ENCODE results near the gene VSTM2L. TPM values are rescaled to one million over a fixed set of nuclear protein-coding genes. Genes with fewer than 3 reads are reported as not detected.
A peak's percentile ranks its signal among the peaks of the same experiment; 100 is the strongest.

VSTM2L gene
- polyA plus RNA-seq, 1 of the 3 experiments (the other 2 are of a cell fraction), result 5.1 TPM

DNA sequence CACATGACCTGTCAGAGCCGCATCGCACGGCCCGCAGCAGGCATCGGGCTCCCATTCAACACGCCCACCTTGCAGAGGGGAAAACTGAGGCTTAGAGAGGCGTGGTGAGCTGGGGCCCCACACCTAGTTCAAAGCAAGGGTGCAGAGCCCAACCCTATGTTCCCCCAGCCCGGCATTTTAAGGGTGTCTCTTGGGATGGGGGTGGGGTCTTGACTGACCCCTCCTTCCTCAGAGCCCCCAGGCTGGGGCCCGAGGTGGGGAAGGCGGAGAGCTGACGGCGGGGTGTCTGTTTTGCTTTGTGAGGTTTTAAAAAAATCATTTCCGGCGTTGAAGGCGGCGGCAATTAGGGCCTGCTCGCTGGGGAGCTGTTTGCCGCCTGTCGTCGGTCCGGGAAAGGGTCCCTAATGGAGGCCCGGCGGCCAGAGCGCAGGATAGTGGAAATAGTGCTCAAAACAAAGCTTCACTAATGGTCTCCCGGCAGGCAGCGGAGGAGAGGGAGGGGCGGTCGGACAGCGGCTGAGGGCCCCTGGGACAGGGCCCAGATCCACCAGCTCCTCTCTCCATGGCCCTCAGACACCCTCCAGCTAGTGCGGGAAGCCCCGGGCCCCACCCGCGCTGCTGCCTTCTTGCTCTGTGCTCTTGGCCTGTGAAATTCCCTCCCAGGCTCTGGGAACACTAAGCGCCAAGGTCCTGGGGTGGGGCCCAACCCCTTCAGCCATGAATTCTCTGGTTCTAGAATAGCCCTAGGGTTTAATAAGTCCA lies 11.9 kb downstream of the VSTM2L start:
- H2AFZ ChIP-seq (ENCODE audit: low read depth), result no peak overlapping the region
- H3K27ac ChIP-seq (ENCODE audit: low read depth in 2 of 2, low read length in 1 of 2), result peak overlapping the region in 1 of 2 experiments; percentile 8; a peak in 2 of 4 replicates
- H3K9me2 ChIP-seq, result no peaks in the 10 kb centered on the region
- no peaks in the 10 kb centered on the region for H3F3A ChIP-seq (replicated peaks; ENCODE audit: insufficient read depth)
- peaks cover 8% of the 10 kb centered on the region; the same call in 1 of the 2 replicates for H3K27me3 ChIP-seq (ENCODE audit: insufficient read depth)
- no peaks in the 10 kb centered on the region for H3K79me2 ChIP-seq (ENCODE audit: insufficient read depth)
- no peak overlapping the region for H3K4me2 ChIP-seq
- TF ChIP-seq POLR2AphosphoS5 (IDR thresholded peaks at IDR 0.05; ENCODE audit: low read depth, low read length) (no peak), SMC3 (IDR thresholded peaks at IDR 0.05; ENCODE audit: low read depth, low read length) (no peak), RCOR1 (IDR thresholded peaks at IDR 0.05; ENCODE audit: low read length) (no peak), RFX5 (IDR thresholded peaks at IDR 0.05; ENCODE audit: low read length) (no peak), GATA2 (CRISPR knock-in tag; IDR thresholded peaks at IDR 0.05) (no peak; the same call in 1 of the 2 replicates), PBX3 (IDR thresholded peaks at IDR 0.05) (no peak), MEF2A (IDR thresholded peaks at IDR 0.05; ENCODE audit: borderline replicate concordance, low read depth) (no peak), GABPA (IDR thresholded peaks at IDR 0.05; ENCODE audit: low read depth) (no peak), EP300 (IDR thresholded peaks at IDR 0.05; ENCODE audit: borderline replicate concordance in 1 of 2, low read depth in 1 of 2, low read length in 1 of 2) (no peak; a peak in 1 of 4 replicates), MXI1 (IDR thresholded peaks at IDR 0.05; ENCODE audit: low read depth, low read length) (no peak), CHD2 (IDR thresholded peaks at IDR 0.05; ENCODE audit: low read length, partially characterized antibody) (no peak), FOXM1 (IDR thresholded peaks at IDR 0.05; ENCODE audit: low read depth) (no peak), JUND (IDR thresholded peaks at IDR 0.05) (no peak), USF1 (IDR thresholded peaks at IDR 0.05; ENCODE audit: borderline replicate concordance, low read depth) (no peak), NFIC (IDR thresholded peaks at IDR 0.05; ENCODE audit: borderline replicate concordance) (no peak), ZBTB33 (IDR thresholded peaks at IDR 0.05; ENCODE audit: borderline replicate concordance, low read depth) (no peak), CTCF (IDR thresholded peaks at IDR 0.05) (no peak)
- TF ChIP-seq, protein P1, sequence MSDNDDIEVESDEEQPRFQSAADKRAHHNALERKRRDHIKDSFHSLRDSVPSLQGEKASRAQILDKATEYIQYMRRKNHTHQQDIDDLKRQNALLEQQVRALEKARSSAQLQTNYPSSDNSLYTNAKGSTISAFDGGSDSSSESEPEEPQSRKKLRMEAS (IDR thresholded peaks at IDR 0.05; ENCODE audit: low read depth), result no peak
- H3K9ac ChIP-seq, result no peak overlapping the region
- H4K20me1 ChIP-seq (ENCODE audit: insufficient read depth), result no peaks in the 10 kb centered on the region
- H3K36me3 ChIP-seq (replicated peaks in 1 of 2; ENCODE audit: control insufficient read depth in 1 of 2, insufficient read depth in 2 of 2, low read length in 1 of 2), result no peaks in the 10 kb centered on the region
- peak; percentile 82 for DNase-seq
- no peaks in the 10 kb centered on the region for H3K9me3 ChIP-seq
- 42% methylated on average over 29 of the region's 34 CpGs for WGBS (ENCODE audit: low lambda C conversion rate)
- H3K4me1 ChIP-seq (ENCODE audit: control insufficient read depth in 1 of 2, insufficient read depth in 2 of 2, low read depth in 1 of 2, low read length in 1 of 2), result peaks cover 14 to 43% of the 10 kb centered on the region in 2 experiments; a peak in 2 of 4 replicates
- ChIA-PET POLR2A (interaction anchor here (0.7 to 1.3 kb wide), 3 partner anchors 72 to 79 kb away, joined by 3 to 12 read pairs (median 4); no protein-coding TSS in a partner anchor), CTCF (interaction anchor here (0.7 to 2.5 kb wide), 9 partner anchors 12 to 351 kb away, joined by 3 to 12 read pairs (median 4); partner anchors contain the start of gene VSTM2L)
- H3K4me3 ChIP-seq (ENCODE audit: low read depth in 2 of 2, low read length in 1 of 2), result no peak overlapping the region

All from SK-N-SH (cell line).